K562 (cell line): Measurements from ENCODE around the gene HPSE2. TPM values are rescaled to one million over a fixed set of nuclear protein-coding genes. Genes with fewer than 3 reads are reported as not detected.

Experiments used
- ATAC-seq: fragments of 200-7000 bp; cut with Tn5 transposase; 3 replicates; pipeline ENCODE4 v1.9.1; 2020; ENCODE audit warnings: moderate library complexity
- BruUV-seq: library from RNA; stranded (reverse); fragments of 400-500 nt; replicated peaks from 2 replicates; lab custom pipeline; 2021; lab: Mats Ljungman, UMichigan
- CTCF ChIA-PET: fragments of 300-600 bp; formaldehyde crosslinking; extraction: SDS; loops from one replicate; lab custom pipeline; 2021; ENCODE audit warnings: low intra/inter-chr PET ratio; lab: Yijun Ruan, JAX
- POLR2A ChIA-PET: fragments of 300-600, 350-650 bp; sonication (Branson Sonifier 250); formaldehyde crosslinking; extraction: SDS; loops from one replicate; lab custom pipeline; 2021; ENCODE audit warnings: antibody characterized with exemption, inconsistent platforms; lab: Yijun Ruan, JAX
- DNase-seq, 4 experiments: peaks; one replicate each; pipeline versions ENCODE4 v3.0.0 to v3.0.0-alpha.2; 2011 to 2018; ENCODE audit warnings: low spot score in 3 of 4, mixed read lengths in 3 of 4; ENCODE audit errors: extremely low read depth in 1 of 4
- FAIRE-seq: peaks from 2 replicates; lab custom pipeline; 2011; peaks lifted over from hg19 to GRCh38; lab: Jason Lieb, UNC
- H2AFZ ChIP-seq: 2 replicates; pipeline ENCODE4 v1.6.0; 2011; ENCODE audit warnings: low read depth, low read length, control low read depth, inconsistent platforms
- H3K27ac ChIP-seq: fragments of 200-600 bp; 3 replicates; pipeline ENCODE4 v1.8.0; 2011; ENCODE audit warnings: low read depth, mild to moderate bottlenecking, control low read depth, inconsistent platforms, low read length, moderate library complexity, mixed read lengths; ENCODE audit errors: extremely low read depth
- H3K27me3 ChIP-seq, 2 experiments: fragments of 300-600 bp in 1 of 2; 2 replicates in 1 of 2; 3 replicates in 1 of 2; pipeline versions ENCODE4 v1.6.0 to v1.8.0; 2011; ENCODE audit warnings: inconsistent platforms in 2 of 2, low read length in 2 of 2, mild to moderate bottlenecking in 1 of 2, mixed read lengths in 1 of 2, moderate library complexity in 1 of 2; ENCODE audit not compliant: control insufficient read depth in 2 of 2, insufficient read depth in 2 of 2
- H3K36me3 ChIP-seq: fragments of 300-600 bp; 3 replicates; pipeline ENCODE4 v1.8.0; 2011; ENCODE audit warnings: mild to moderate bottlenecking, low read length, inconsistent platforms; ENCODE audit not compliant: control insufficient read depth, insufficient read depth
- H3K4me1 ChIP-seq, 2 experiments: fragments of 200-600 bp in 1 of 2; replicated peaks in 1 of 2; 2 replicates in 1 of 2; 3 replicates in 1 of 2; pipeline versions ENCODE4 v1.5.1 to v1.8.0; 2011; ENCODE audit warnings: inconsistent platforms in 2 of 2, low read length in 2 of 2, mild to moderate bottlenecking in 1 of 2, mixed read lengths in 1 of 2, moderate library complexity in 1 of 2; ENCODE audit not compliant: control insufficient read depth in 2 of 2, insufficient read depth in 2 of 2
- H3K4me2 ChIP-seq: 2 replicates; pipeline ENCODE4 v1.6.1; 2011; ENCODE audit warnings: low read length, control low read depth, inconsistent platforms, mixed read lengths; ENCODE audit not compliant: insufficient read depth
- H3K4me3 ChIP-seq: fragments of 200-600 bp; sonication (generic), shearing (Covaris generic); 2 replicates; pipeline ENCODE4 v1.5.1; 2016; ENCODE audit warnings: control low read depth, inconsistent platforms
- H3K79me2 ChIP-seq: fragments of 200-600 bp; 3 replicates; pipeline ENCODE4 v1.8.0; 2011; ENCODE audit warnings: low read length, inconsistent platforms; ENCODE audit not compliant: control insufficient read depth, insufficient read depth
- H3K9ac ChIP-seq, 2 experiments: 2 replicates each; pipeline versions ENCODE4 v1.6.0 to v1.6.1; 2011; ENCODE audit warnings: low read depth in 2 of 2, low read length in 2 of 2, control low read depth in 1 of 2, inconsistent platforms in 1 of 2, mild to moderate bottlenecking in 1 of 2, mixed read lengths in 1 of 2; ENCODE audit not compliant: insufficient read depth in 1 of 2
- H3K9me1 ChIP-seq: one replicate; pipeline ENCODE4 v1.6.0; 2011; ENCODE audit warnings: inconsistent platforms, mild to moderate bottlenecking, low read length, moderate library complexity; ENCODE audit not compliant: control insufficient read depth, insufficient read depth
- H3K9me3 ChIP-seq: replicated peaks from 2 replicates; pipeline ENCODE4 v1.5.1; 2011; ENCODE audit warnings: low read depth, low read length, inconsistent platforms; ENCODE audit not compliant: control insufficient read depth, insufficient read depth
- H4K20me1 ChIP-seq: replicated peaks from 2 replicates; pipeline ENCODE4 v1.6.1; 2011; ENCODE audit warnings: low read length, inconsistent platforms, mixed read lengths; ENCODE audit not compliant: control insufficient read depth, insufficient read depth
- BHLHE40 ChIP-seq: IDR thresholded peaks from 2 replicates; pipeline ENCODE4 v1.6.1; 2011; ENCODE audit warnings: low read length, improper control_type of control experiment
- CHCHD3 ChIP-seq: fragments of 250-450 bp; sonication (Bioruptor Pico); IDR thresholded peaks from 2 replicates; pipeline ENCODE4 v2.1.2; 2022; ENCODE audit warnings: mild to moderate bottlenecking
- EP300 ChIP-seq: IDR thresholded peaks from 2 replicates; pipeline ENCODE4 v1.6.1; 2012; ENCODE audit warnings: low read length, improper control_type of control experiment
- HDAC8 ChIP-seq: fragments of 450-650 bp; IDR thresholded peaks from 2 replicates; pipeline ENCODE4 v1.6.1; 2016; ENCODE audit warnings: mild to moderate bottlenecking, missing genetic modification characterization, moderate library complexity, missing compliant biosample characterization
- KDM4B ChIP-seq, 2 experiments: fragments of 450-650 bp in 1 of 2; sonication (generic) in 1 of 2; IDR thresholded peaks; 2 replicates each; pipeline ENCODE4 v1.6.1; 2016 to 2017; ENCODE audit warnings: borderline replicate concordance in 2 of 2, antibody characterized with exemption in 1 of 2, low read depth in 1 of 2, mild to moderate bottlenecking in 1 of 2
- PML ChIP-seq: IDR thresholded peaks from 2 replicates; pipeline ENCODE4 v1.6.1; 2012; ENCODE audit warnings: low read length, inconsistent platforms
- SRF ChIP-seq, 2 experiments: fragments of 250-450, 450-650 bp in 1 of 2; sonication (Bioruptor Pico) in 1 of 2; sonication (generic) in 1 of 2; formaldehyde crosslinking; IDR thresholded peaks; 2 replicates each; pipeline versions ENCODE4 v1.5.0 to v1.5.1; 2020 to 2022; ENCODE audit warnings: mild to moderate bottlenecking in 1 of 2, missing genetic modification reagents in 1 of 2
- ZNF263 ChIP-seq: sonication (generic); formaldehyde crosslinking; IDR thresholded peaks from 2 replicates; pipeline ENCODE4 v1.8.0; 2022; ENCODE audit warnings: mild to moderate bottlenecking, missing genetic modification reagents, borderline replicate concordance
- ZNF584 ChIP-seq: fragments of 200-800 bp; sonication (Bioruptor generic); IDR thresholded peaks from 2 replicates; pipeline ENCODE4 v1.6.1; 2016; ENCODE audit warnings: low read depth, mild to moderate bottlenecking, missing genetic modification characterization, missing compliant biosample characterization
- ZNF75A ChIP-seq: fragments of 450-650 bp; formaldehyde crosslinking; IDR thresholded peaks from 2 replicates; pipeline ENCODE4 v1.4.0; 2020; ENCODE audit warnings: mild to moderate bottlenecking
- WGBS: fragments of 100-300 bp; shearing (Covaris generic); methylation state at CpG from one replicate; pipeline ENCODE4 v1.1.6; 2016; ENCODE audit warnings: low coverage, mixed read lengths; ENCODE audit not compliant: insufficient coverage; ENCODE audit errors: missing lambda C conversion rate; 5-methylcytosine and 5-hydroxymethylcytosine counted together
- in situ Hi-C: fragments of 300-500 bp; cut with MboI; formaldehyde crosslinking; loops from 4 replicates; pipeline ENCODE4 v1.15.0; 2018; ENCODE audit warnings: inconsistent platforms, mixed read lengths
- intact Hi-C: fragments of 100-400 bp; cut with micrococcal nuclease; formaldehyde crosslinking; loops from 2 replicates; pipeline ENCODE4 v1.14.2; 2022
- polyA plus RNA-seq, 8 experiments: library from polyadenylated mRNA; depleted of rRNA in 4 of 8; stranded (reverse) in 5 of 8; unstranded in 3 of 8; fragments of >200 nt; fragmentation: Nextera tagmentation in 2 of 8; fragmentation: Illumina TruSeq in 1 of 8; extraction: Ambion mirVana in 2 of 8; extraction: Trizol in 1 of 8; gene quantifications; 2 replicates each; pipeline versions ENCODE4 v1.2.1 to v1.2.3, GENCODE V29; 2011 to 2014; ENCODE audit warnings: inconsistent platforms in 1 of 8, missing spikeins in 1 of 8
- total RNA-seq, 7 experiments: library from RNA; depleted of rRNA in 6 of 7; stranded (reverse); fragments of >200 nt in 6 of 7; fragmentation: Illumina TruSeq in 2 of 7; extraction: Trizol in 2 of 7; gene quantifications; 2 replicates each; pipeline versions ENCODE4 v1.2.1 to v1.2.3, GENCODE V29; 2011 to 2021; ENCODE audit warnings: low replicate concordance in 1 of 7
- TF ChIP-seq, protein P1 (sequence below), 3 experiments: fragments of 200-800 bp in 1 of 3; fragments of 250-450 bp in 1 of 3; fragments of 450-650 bp in 1 of 3; sonication (Bioruptor Pico) in 1 of 3; sonication (Bioruptor generic) in 1 of 3; formaldehyde crosslinking in 1 of 3; IDR thresholded peaks; 2 replicates each; pipeline versions ENCODE4 v1.6.1 to v1.8.0; 2016 to 2022; ENCODE audit warnings: mild to moderate bottlenecking in 2 of 3, missing genetic modification characterization in 2 of 3, missing compliant biosample characterization in 1 of 3, moderate library complexity in 1 of 3

The HPSE2 gene
- total and polyA plus RNA-seq, 9 of the 15 experiments (the other 6 are each of a cell fraction or from before 2014, with no cell fraction given): 0.03 to 0.10 (median 0.04) TPM; not detected in 2

DNA sequence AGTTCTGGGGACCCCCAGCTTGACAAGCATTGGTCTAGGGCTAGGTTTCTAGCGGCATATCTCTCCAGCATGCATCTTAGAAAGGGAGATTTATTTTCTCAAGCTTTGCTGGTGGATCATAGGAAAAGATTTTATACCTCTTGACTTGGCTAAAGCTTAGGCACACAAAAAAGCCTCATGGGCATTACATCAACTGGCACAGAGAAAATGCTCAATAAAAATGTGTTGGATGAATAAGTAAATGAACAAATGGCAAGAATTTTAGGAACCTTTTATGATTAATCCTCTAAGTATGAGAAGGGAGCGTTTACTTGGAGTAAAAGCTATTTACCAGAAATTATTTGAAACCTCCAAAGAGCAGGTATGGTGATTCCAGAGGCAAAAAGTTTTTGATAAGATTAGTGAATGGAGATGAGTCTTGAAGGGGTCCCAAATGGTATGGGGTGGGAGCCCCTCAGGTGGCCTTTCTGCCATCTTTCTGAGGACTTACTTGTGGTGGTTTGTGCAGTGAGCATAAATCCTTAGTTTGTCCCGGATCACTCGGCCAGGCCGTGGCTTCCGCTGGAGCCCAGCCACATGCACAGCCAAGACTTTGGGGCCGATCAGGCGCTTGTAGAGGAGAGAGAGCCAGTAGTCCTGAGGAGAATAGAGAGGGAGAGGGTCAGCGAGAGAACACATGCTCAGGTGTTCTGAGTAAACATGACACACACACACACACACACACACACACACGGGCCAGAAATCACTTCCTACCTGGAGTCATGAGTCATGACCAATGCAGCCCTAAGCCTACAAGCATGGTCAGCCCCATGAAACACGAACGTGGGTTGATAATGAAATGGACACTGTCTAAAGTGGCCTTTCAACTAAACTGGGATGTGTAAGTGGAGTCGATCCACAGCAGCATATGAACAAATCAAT is 745.8 kb downstream of the HPSE2 start (continued):
- TF ChIP-seq ZNF263: no peak
- TF ChIP-seq, protein P1, sequence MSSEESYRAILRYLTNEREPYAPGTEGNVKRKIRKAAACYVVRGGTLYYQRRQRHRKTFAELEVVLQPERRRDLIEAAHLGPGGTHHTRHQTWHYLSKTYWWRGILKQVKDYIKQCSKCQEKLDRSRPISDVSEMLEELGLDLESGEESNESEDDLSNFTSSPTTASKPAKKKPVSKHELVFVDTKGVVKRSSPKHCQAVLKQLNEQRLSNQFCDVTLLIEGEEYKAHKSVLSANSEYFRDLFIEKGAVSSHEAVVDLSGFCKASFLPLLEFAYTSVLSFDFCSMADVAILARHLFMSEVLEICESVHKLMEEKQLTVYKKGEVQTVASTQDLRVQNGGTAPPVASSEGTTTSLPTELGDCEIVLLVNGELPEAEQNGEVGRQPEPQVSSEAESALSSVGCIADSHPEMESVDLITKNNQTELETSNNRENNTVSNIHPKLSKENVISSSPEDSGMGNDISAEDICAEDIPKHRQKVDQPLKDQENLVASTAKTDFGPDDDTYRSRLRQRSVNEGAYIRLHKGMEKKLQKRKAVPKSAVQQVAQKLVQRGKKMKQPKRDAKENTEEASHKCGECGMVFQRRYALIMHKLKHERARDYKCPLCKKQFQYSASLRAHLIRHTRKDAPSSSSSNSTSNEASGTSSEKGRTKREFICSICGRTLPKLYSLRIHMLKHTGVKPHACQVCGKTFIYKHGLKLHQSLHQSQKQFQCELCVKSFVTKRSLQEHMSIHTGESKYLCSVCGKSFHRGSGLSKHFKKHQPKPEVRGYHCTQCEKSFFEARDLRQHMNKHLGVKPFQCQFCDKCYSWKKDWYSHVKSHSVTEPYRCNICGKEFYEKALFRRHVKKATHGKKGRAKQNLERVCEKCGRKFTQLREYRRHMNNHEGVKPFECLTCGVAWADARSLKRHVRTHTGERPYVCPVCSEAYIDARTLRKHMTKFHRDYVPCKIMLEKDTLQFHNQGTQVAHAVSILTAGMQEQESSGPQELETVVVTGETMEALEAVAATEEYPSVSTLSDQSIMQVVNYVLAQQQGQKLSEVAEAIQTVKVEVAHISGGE (CRISPR knock-in tag; IDR thresholded peaks at IDR 0.05): no peak
- TF ChIP-seq ZNF75A: no peak
- TF ChIP-seq, all 486 proteins: peak for 0

DNA sequence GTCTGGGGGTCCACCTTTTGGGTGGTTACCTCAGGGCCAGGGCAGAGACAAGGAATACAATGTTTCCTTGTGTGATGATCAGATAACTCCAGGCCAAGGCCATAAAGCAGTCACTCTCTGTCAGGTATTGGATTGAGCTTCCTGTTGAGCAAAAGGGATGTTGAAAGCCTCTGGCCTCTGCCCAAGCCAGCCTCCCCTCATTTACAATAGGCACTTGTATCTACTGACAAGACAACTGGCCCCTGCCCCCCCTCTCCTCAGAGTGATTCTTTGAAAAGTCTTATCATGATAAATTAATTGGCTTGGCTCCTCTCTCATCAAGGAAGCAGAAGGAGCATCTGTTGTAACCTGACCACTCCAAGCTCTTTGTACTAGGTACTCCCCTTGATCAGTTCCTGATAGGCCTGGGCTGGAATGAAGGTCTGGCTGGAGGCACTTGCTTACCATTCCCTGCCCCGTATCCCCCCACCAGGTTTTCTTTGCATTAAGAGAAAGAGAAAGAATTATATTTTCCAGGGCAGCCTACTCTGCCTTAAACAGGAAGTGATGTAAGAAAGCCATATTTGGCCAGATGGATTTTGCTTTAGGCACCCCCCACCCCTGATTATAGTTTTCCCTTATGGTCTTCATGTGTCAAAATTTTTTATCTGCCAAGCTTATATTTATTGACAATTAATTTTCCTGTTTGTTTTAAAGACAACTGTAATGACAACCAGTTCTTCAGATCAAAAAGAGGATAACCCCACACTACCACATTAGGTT is 746.8 kb downstream of the HPSE2 start:
- 0% methylated on average over 1 of the region's 1 CpG for WGBS
- H4K20me1 ChIP-seq: no peaks in the 10 kb centered on the region
- CTCF ChIA-PET: no interaction called here
- H3K4me1 ChIP-seq: no peaks in the 10 kb centered on the region
- no peak overlapping the region for H3K27ac ChIP-seq
- no peak for ATAC-seq
- H3K27me3 ChIP-seq: no peaks in the 10 kb centered on the region
- H3K79me2 ChIP-seq: no peaks in the 10 kb centered on the region
- no peak for DNase-seq
- no peak overlapping the region for H3K4me3 ChIP-seq
- H3K36me3 ChIP-seq: no peaks in the 10 kb centered on the region
- H3K9me1 ChIP-seq: no peaks in the 10 kb centered on the region
- BruUV-seq: no TSS peak
- H3K9me3 ChIP-seq: no peaks in the 10 kb centered on the region
- no peak overlapping the region for H2AFZ ChIP-seq
- H3K9ac ChIP-seq: no peak overlapping the region
- intact Hi-C loops: no loop called here
- no peak for FAIRE-seq
- TF ChIP-seq ZNF584 (CRISPR knock-in tag) (no peak), PML (no peak), BHLHE40 (no peak), SRF (CRISPR knock-in tag; IDR thresholded peaks at IDR 0.05) (peak in 1 of 2 experiments; percentile 84; a peak in 2 of 4 replicates), HDAC8 (tag) (no peak), CHCHD3 (CRISPR knock-in tag) (no peak), EP300 (no peak), KDM4B (IDR thresholded peaks at IDR 0.05; ENCODE audit: borderline replicate concordance in 2 of 2, low read depth in 1 of 2) (no peak)
- POLR2A ChIA-PET: interaction anchor here (0.6 to 1.0 kb wide), 2 partner anchors 11 to 457 kb away, joined by 3 read pairs; no protein-coding TSS in a partner anchor
- in situ Hi-C loops: no loop called here
- no peak overlapping the region for H3K4me2 ChIP-seq
